Brain pericyte (primary cell): ENCODE results near the gene CBLIF.
"Not testable (repeated sequence)": the region's sequence is repeated elsewhere in the genome, so short reads cannot be mapped to it uniquely, and the experiment has no call there.

ENCODE experiments used
- DNase-seq: peaks from one replicate; pipeline ENCODE4 v3.0.0-alpha.2; 2012; ENCODE audit warnings: low read depth, low spot score

Gene CBLIF

GRCh38 chr11:59845399-59845798 lies at the start of gene CBLIF:
CBLIF (minus strand) TSS chr11:59845499; CDS start chr11:59845453, 46 bp downstream.
- DNase-seq, result no peak

- no peak for DNase-seq
These were observed 49.3 kb upstream of the CBLIF start for GRCh38 chr11:59894616-59895015.

- DNase-seq, result no peak
These were observed 46.5 kb upstream of the CBLIF start for GRCh38 chr11:59891781-59892181.

GRCh38 chr11:59887156-59887555 lies 41.9 kb upstream of the CBLIF start:
- not testable (repeated sequence) for DNase-seq

GRCh38 chr11:59883597-59883996 lies 38.3 kb upstream of the CBLIF start:
- no peak for DNase-seq

- DNase-seq, result no peak
These were observed 34.3 kb upstream of the CBLIF start for GRCh38 chr11:59879567-59879966.

GRCh38 chr11:59878575-59878974 lies 33.3 kb upstream of the CBLIF start, which contains the start of gene OOSP3:
OOSP3 (plus strand) TSS chr11:59878782; CDS start chr11:59878809, 27 bp downstream.
- no peak for DNase-seq

- no peak for DNase-seq
These were observed 32.5 kb upstream of the CBLIF start for GRCh38 chr11:59877784-59878183.

GRCh38 chr11:59877325-59877724 lies 32.0 kb upstream of the CBLIF start:
- no peak for DNase-seq

- DNase-seq, result no peak
These were observed 30.7 kb upstream of the CBLIF start for GRCh38 chr11:59875856-59876519.

- no peak for DNase-seq
These were observed 26.8 kb upstream of the CBLIF start for GRCh38 chr11:59872076-59872475.

- no peak for DNase-seq
These were observed 22.6 kb upstream of the CBLIF start for GRCh38 chr11:59867946-59868345.

- DNase-seq, result no peak
These were observed 21.5 kb upstream of the CBLIF start for GRCh38 chr11:59866836-59867235.

- DNase-seq, result no peak
These were observed 21.1 kb upstream of the CBLIF start, which contains the start of gene TCN1 for GRCh38 chr11:59866397-59866796. TCN1 (minus strand) TSS chr11:59866487; CDS start chr11:59866470, 17 bp downstream.

- DNase-seq, result no peak
These were observed 19.7 kb upstream of the CBLIF start for GRCh38 chr11:59865031-59865430.

GRCh38 chr11:59862252-59862651 lies 17.0 kb upstream of the CBLIF start:
- DNase-seq, result no peak

GRCh38 chr11:59859673-59860072 lies 14.4 kb upstream of the CBLIF start:
- DNase-seq, result no peak

- no peak for DNase-seq
These were observed 12.4 kb upstream of the CBLIF start for GRCh38 chr11:59857439-59858434.

- DNase-seq, result no peak
These were observed 9.6 kb upstream of the CBLIF start for GRCh38 chr11:59854871-59855270.

- DNase-seq, result not testable (repeated sequence)
These were observed 6.1 kb upstream of the CBLIF start for GRCh38 chr11:59851416-59851815.

- not testable (repeated sequence) for DNase-seq
These were observed 4.3 kb upstream of the CBLIF start for GRCh38 chr11:59849551-59849950.

GRCh38 chr11:59849129-59849528 lies 3.8 kb upstream of the CBLIF start:
- DNase-seq, result no peak
